ENCODE results near the gene AP5M1.

AP5M1 gene

DNA sequence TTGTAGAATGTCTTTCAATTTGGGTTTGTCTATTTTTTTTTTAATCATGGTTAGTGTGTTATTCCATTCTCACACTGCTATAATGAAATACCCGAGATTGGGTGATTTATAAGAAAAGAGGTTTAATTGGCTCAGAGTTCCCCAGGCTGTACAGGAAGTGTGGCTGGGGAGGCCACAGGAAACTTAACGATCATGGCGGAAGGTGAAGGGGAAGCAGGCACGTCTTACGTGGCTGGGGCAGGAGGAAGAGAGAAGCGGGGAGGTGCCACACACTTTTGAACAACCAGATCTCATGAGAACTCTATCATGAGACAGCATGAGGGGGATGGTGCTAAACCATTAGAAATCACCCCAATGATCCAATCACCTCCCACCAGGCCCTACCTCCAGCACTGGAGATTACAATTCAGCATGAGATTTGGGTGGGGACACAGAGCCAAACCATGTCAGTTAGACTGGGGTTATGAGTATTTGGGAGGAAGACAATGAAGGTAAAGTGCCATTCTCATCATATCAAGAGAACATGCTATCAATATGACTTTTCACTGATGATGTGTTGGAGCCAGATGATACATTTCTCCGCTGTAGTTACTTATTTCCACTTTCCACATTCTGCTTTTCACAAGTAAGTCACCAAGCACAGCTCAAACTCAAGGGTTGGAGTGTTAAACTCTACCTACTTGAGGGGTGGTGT, 45.8 kb downstream of the AP5M1 start:
- ATAC-seq = no peak
- TF ChIP-seq BACH2 (CRISPR knock-in tag; IDR thresholded peaks at IDR 0.05; ENCODE audit: borderline replicate concordance) = no peak
- no peak for TF ChIP-seq SNAI2 (CRISPR knock-in tag; IDR thresholded peaks at IDR 0.05)
- TF ChIP-seq, protein P1, sequence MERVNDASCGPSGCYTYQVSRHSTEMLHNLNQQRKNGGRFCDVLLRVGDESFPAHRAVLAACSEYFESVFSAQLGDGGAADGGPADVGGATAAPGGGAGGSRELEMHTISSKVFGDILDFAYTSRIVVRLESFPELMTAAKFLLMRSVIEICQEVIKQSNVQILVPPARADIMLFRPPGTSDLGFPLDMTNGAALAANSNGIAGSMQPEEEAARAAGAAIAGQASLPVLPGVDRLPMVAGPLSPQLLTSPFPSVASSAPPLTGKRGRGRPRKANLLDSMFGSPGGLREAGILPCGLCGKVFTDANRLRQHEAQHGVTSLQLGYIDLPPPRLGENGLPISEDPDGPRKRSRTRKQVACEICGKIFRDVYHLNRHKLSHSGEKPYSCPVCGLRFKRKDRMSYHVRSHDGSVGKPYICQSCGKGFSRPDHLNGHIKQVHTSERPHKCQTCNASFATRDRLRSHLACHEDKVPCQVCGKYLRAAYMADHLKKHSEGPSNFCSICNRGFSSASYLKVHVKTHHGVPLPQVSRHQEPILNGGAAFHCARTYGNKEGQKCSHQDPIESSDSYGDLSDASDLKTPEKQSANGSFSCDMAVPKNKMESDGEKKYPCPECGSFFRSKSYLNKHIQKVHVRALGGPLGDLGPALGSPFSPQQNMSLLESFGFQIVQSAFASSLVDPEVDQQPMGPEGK (CRISPR knock-in tag; IDR thresholded peaks at IDR 0.05; ENCODE audit: borderline replicate concordance) = no peak
- no peak for TF ChIP-seq ISL1 (CRISPR knock-in tag; IDR thresholded peaks at IDR 0.05)
- no peak for TF ChIP-seq ZFP3 (CRISPR knock-in tag; IDR thresholded peaks at IDR 0.05)
- no peak for TF ChIP-seq CSDC2 (CRISPR knock-in tag; IDR thresholded peaks at IDR 0.05)
- no peak for TF ChIP-seq OSR1 (CRISPR knock-in tag; IDR thresholded peaks at IDR 0.05)
- no peak for TF ChIP-seq ESRRG (CRISPR knock-in tag; IDR thresholded peaks at IDR 0.05)
- TF ChIP-seq TOX (CRISPR knock-in tag; IDR thresholded peaks at IDR 0.05; ENCODE audit: borderline replicate concordance) = no peak
- TF ChIP-seq, protein P2, sequence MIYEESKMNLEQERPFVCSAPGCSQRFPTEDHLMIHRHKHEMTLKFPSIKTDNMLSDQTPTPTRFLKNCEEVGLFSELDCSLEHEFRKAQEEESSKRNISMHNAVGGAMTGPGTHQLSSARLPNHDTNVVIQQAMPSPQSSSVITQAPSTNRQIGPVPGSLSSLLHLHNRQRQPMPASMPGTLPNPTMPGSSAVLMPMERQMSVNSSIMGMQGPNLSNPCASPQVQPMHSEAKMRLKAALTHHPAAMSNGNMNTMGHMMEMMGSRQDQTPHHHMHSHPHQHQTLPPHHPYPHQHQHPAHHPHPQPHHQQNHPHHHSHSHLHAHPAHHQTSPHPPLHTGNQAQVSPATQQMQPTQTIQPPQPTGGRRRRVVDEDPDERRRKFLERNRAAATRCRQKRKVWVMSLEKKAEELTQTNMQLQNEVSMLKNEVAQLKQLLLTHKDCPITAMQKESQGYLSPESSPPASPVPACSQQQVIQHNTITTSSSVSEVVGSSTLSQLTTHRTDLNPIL (CRISPR knock-in tag; IDR thresholded peaks at IDR 0.05; ENCODE audit: low read depth) = no peak
- TF ChIP-seq PPARA (CRISPR knock-in tag; IDR thresholded peaks at IDR 0.05; ENCODE audit: borderline replicate concordance) = no peak
- TF ChIP-seq ZNF8 (CRISPR knock-in tag; IDR thresholded peaks at IDR 0.05) = no peak
- TF ChIP-seq GLIS3 (CRISPR knock-in tag; IDR thresholded peaks at IDR 0.05) = no peak
- TF ChIP-seq TCF4 (CRISPR knock-in tag; IDR thresholded peaks at IDR 0.05; ENCODE audit: borderline replicate concordance) = no peak
- TF ChIP-seq, protein P3, sequence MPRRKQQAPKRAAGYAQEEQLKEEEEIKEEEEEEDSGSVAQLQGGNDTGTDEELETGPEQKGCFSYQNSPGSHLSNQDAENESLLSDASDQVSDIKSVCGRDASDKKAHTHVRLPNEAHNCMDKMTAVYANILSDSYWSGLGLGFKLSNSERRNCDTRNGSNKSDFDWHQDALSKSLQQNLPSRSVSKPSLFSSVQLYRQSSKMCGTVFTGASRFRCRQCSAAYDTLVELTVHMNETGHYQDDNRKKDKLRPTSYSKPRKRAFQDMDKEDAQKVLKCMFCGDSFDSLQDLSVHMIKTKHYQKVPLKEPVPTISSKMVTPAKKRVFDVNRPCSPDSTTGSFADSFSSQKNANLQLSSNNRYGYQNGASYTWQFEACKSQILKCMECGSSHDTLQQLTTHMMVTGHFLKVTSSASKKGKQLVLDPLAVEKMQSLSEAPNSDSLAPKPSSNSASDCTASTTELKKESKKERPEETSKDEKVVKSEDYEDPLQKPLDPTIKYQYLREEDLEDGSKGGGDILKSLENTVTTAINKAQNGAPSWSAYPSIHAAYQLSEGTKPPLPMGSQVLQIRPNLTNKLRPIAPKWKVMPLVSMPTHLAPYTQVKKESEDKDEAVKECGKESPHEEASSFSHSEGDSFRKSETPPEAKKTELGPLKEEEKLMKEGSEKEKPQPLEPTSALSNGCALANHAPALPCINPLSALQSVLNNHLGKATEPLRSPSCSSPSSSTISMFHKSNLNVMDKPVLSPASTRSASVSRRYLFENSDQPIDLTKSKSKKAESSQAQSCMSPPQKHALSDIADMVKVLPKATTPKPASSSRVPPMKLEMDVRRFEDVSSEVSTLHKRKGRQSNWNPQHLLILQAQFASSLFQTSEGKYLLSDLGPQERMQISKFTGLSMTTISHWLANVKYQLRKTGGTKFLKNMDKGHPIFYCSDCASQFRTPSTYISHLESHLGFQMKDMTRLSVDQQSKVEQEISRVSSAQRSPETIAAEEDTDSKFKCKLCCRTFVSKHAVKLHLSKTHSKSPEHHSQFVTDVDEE (CRISPR knock-in tag; IDR thresholded peaks at IDR 0.05) = no peak
- no peak for TF ChIP-seq ZFP30 (CRISPR knock-in tag; IDR thresholded peaks at IDR 0.05)
- TF ChIP-seq, protein P4, sequence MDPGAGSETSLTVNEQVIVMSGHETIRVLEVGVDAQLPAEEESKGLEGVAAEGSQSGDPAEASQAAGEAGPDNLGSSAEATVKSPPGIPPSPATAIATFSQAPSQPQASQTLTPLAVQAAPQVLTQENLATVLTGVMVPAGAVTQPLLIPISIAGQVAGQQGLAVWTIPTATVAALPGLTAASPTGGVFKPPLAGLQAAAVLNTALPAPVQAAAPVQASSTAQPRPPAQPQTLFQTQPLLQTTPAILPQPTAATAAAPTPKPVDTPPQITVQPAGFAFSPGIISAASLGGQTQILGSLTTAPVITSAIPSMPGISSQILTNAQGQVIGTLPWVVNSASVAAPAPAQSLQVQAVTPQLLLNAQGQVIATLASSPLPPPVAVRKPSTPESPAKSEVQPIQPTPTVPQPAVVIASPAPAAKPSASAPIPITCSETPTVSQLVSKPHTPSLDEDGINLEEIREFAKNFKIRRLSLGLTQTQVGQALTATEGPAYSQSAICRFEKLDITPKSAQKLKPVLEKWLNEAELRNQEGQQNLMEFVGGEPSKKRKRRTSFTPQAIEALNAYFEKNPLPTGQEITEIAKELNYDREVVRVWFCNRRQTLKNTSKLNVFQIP (CRISPR knock-in tag; IDR thresholded peaks at IDR 0.05; ENCODE audit: borderline replicate concordance, low read depth) = no peak
- TF ChIP-seq ZC3H10 (CRISPR knock-in tag; IDR thresholded peaks at IDR 0.05) = no peak
- no peak for TF ChIP-seq ZNF565 (CRISPR knock-in tag; conservative IDR thresholded peaks at IDR 0.05; ENCODE audit: low read depth)

DNA sequence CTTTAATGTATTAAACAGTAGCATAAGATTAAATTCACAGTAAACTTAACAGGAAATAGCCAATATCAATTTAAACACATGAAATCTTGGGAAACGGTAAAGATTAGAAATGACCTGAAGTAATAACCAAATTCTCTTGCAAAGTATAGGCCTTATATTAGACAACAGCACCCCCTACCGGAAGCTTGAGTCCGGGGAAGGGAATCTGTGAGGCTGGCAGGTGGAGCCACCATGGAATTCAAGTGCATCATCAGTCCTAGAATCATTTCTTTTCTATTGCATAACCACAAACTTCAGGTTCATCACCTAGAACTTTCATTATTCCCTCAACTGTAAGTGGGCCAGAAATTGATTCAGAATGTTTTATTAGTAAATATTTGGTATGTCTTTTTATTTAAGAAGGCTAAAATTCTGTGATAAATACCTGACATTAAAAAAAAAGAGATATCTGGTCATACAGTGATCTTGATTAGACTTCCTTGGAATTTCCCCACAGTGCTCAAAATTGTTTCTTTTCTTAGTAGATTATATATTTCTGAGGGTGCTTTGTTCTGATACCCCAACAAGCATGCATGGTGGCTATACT, 48.6 kb downstream of the AP5M1 start:
- TF ChIP-seq, protein P2 (CRISPR knock-in tag; IDR thresholded peaks at IDR 0.05; ENCODE audit: low read depth) = no peak
- TF ChIP-seq ZC3H10 (CRISPR knock-in tag; IDR thresholded peaks at IDR 0.05) = no peak
- no peak for TF ChIP-seq OSR1 (CRISPR knock-in tag; IDR thresholded peaks at IDR 0.05)
- no peak for TF ChIP-seq TOX (CRISPR knock-in tag; IDR thresholded peaks at IDR 0.05; ENCODE audit: borderline replicate concordance)
- TF ChIP-seq ARNTL (CRISPR knock-in tag; IDR thresholded peaks at IDR 0.05; ENCODE audit: borderline replicate concordance, low read depth) = no peak
- no peak for TF ChIP-seq BACH2 (CRISPR knock-in tag; IDR thresholded peaks at IDR 0.05; ENCODE audit: borderline replicate concordance)
- no peak for TF ChIP-seq GLIS3 (CRISPR knock-in tag; IDR thresholded peaks at IDR 0.05)
- no peak for TF ChIP-seq ZFP3 (CRISPR knock-in tag; IDR thresholded peaks at IDR 0.05)
- TF ChIP-seq RARB (CRISPR knock-in tag; IDR thresholded peaks at IDR 0.05) = no peak
- no peak for TF ChIP-seq ZFP30 (CRISPR knock-in tag; IDR thresholded peaks at IDR 0.05)
- no peak for TF ChIP-seq PPARA (CRISPR knock-in tag; IDR thresholded peaks at IDR 0.05; ENCODE audit: borderline replicate concordance)
- TF ChIP-seq ZNF70 (CRISPR knock-in tag; IDR thresholded peaks at IDR 0.05) = no peak
- TF ChIP-seq, protein P4 (CRISPR knock-in tag; IDR thresholded peaks at IDR 0.05; ENCODE audit: borderline replicate concordance, low read depth) = no peak
- no peak for TF ChIP-seq ZNF565 (CRISPR knock-in tag; conservative IDR thresholded peaks at IDR 0.05; ENCODE audit: low read depth)
- peak; percentile 90 for ATAC-seq

Measured in SK-N-SH treated with all-trans-retinoic acid at 6 μM for 48 hours (cell line).